ENCODE measurements around the gene SLC2A4RG.
A peak's percentile ranks its signal among the peaks of the same experiment; 100 is the strongest.

SLC2A4RG gene

GRCh38 chr20:63699466-63700198, 39.9 kb upstream of the SLC2A4RG start:
- no peak for DNase-seq

GRCh38 chr20:63700199-63701050, 39.2 kb upstream of the SLC2A4RG start:
- no peak for DNase-seq

GRCh38 chr20:63701051-63701328, 38.6 kb upstream of the SLC2A4RG start:
- DNase-seq: no peak

DNA sequence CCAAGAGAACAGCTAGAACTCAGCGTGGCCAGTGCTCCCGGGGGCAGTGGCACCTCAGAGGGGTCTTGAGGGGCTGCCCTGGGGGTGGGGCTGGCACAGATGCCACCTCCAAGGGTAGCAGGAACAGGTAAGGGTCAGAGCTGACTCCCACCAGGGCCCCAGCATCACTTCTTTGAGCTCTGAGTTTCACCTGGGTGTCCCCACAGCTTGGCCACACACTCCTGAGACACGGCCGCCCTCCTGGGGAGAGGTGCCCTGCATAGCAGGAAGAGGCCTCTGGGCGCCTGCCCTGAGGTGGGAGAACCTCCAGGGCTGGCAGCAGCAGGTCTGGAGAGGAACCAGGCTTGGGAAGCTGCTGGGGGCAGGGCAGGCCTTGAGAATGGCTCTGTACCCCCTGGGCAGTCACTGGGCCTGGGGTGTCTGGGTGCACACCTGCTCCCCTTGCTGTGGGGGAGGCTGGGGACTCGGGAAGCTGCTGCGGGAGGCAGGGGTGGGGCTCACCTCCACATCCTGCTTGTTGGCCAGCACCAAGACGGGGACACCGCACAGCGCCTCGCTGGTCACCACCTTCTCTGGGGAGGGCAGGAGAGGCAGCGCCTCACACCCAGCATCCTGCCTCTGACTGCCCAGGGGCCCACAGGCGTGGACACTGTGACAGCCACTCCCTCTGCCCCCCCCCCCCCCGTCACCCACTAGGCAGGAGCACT, 38.1 kb upstream of the SLC2A4RG start:
- no peak for DNase-seq

DNA sequence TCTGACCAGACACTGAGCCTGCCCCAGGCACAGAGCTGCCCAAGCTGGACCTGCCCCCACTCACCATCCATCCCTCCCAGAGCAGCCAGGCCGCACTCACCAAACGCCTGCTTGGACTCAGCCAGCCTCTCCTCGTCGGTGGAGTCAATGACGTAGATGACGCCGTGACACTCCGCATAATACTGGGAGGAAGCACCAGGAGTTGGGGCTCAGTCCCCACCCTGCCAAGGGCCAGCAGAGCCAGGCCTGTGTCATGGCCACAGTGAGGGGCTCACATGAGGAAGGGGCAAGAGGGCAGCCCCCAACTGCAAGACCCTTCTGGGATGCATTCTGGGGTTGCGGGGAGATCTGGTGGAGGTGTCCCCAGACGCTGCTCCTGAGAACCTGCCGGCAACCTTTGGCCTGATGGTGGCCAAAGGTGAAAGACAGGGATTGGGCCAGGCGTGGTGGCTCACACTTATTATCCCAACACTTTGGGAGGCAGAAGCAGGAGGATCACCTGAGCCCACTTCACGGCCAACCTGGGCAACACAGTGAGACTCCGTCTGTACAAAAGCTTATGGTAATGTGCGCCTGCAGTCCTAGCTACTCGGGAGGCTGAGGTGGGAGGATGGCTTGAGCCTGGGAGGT, 37.4 kb upstream of the SLC2A4RG start:
- no peak for DNase-seq

DNA sequence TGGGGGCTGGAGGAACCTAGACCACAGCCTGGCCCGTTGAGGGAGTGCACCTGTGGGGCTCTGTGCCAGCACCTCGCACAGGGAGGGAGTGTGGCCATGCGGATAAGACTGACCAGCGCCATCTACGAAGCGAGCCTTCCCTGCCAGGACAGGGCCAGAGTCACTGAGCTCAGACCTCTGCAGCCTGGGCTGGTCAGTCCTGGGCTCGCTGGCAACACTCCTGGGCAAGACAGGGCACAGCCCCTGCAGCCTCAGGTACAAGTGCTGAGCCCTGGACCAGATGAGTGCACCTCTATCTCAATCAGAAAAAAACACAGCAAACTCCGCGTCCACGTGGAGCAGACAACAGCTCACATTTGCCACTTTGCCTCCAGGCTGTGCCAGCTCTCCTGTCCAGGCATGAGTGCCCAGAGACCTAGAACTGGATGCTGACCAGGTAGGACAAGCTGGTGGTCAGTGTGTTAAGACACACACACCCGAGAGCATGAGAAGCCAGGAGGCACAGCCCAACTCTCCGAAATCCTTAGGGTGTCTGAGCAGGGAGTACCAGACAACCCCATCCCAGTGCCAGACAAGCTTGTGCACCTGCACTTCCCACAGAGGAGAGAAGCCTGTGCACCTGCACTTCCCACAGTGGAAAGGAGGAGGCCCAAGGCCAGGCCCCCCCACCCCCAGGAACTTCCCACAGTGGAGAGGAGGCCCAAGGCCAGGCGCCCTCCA, 36.7 kb upstream of the SLC2A4RG start:
- no peak for DNase-seq

GRCh38 chr20:63703471-63703975, 36.1 kb upstream of the SLC2A4RG start:
- DNase-seq: no peak

DNA sequence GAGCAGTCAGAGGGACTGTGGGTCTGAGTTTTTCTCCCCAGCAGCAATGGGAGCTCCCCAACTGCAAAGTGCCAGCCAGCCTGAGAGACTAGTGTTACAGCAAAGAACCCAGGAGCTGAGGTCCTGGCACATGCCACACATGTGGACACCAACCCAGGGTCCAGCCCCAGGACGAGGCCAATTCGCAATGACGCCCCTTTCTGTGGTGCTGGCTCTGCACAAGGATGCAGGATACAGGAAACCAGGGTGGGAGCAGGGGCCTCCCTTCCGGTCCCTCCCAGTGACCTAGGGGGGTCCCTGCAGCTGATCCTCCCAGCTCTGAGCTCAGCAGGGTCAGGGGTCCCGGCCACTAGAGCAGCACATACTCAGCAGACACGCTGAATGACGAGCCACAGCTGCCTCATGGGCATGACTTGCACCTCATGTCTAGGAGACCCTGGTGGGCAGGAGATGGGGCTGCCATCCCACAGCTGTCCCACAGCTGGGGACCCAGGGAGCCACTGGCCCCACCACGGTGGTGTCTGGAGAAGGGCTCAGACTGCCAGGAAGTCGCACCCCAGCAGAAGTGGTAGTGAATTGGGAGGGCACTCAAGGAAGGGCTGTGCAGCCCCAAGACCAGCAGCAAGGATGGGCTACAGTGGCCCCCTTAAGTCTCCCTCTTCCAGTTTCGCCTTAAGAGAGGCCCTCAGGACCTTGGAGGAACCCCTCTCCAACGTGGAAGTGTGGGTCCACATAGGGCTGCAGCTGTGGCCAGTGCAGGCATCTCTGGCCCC, 35.4 kb upstream of the SLC2A4RG start:
- no peak for DNase-seq

DNA sequence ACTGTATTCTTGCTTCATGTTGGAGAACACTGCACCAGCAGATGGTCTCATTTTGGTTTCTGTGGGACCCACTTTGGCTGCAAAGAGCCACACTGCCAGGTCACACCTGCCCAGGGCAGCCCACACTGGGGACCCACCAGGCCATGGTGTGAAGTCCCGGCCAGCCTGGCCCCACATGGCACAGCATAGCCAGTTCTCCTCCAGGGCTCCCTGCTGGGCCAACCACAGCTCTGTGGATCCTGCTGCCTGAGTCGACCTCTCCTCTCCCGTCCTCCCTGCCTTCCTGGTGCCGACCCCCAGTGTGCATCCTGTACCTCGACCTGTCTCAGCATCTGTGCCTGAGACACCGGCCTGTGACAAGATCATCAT, 34.8 kb upstream of the SLC2A4RG start:
- DNase-seq: no peak

DNA sequence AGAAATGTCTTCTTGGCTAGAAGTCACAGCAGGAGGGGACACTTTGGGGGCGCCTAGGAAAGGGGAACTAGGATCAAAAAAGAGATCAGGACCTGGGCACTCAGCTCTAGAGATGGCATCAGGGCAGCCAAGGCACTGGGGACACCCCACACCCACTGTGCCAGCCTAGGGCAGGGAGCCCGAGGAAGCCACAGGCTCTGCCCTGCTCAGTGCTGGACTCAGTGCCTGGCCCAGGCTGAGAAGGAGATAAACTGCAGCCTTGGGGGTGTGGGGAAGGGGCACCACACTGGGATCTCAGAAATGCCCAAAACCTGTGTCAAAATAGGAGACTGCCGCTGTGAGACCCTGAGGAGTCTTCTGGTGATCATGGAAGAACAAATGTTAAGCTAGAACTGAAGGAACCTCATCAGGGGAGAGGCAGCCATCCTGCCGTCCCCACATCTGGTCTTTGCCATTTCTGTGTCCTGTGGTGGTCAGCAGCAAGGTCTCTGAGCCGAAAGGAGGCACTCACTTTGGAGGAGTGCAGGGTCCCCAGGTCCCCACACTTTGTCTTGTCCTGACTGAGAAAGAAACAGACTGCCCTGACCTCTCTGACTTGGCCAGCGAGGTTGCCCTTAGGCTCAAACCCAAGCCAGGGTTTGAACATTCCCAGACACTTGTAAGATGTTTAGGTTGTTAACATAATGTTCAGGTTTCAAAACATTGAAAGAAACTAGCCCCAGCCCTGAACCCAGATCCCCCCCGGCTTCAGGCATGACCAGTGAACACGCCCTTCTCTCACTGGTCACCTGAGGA, 34.1 kb upstream of the SLC2A4RG start:
- DNase-seq: no peak

DNA sequence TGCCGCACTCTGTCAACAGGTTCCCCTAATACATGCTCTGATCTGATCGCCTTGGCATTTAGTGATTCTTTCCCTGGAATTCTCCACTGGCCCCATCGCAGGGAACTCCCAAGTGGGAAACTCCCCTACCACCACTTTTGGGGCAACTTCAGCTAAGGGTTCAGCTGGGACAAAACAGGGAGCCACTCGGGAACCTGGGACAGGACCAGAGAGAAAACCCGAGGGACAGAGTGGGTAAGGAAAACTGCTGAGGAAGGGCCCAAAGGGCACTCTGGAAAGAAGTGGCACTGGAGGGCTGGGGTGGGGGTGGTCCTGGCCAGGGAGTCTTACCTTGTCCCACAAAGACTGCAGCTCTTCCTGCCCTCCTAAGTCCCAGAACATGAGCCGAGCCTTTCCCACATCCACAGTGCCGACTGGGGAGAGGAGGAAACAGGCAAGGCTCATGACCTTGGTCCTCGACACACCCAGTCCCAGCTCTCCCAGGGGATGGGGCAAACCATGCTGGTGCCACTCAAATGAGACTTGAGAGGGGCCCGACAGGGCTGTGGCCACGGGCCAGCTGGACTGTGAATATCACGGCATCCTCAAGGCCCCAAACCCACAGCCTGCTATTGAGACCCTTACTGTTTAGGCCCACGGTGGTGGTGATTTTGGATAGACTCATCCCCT, 33.4 kb upstream of the SLC2A4RG start:
- no peak for DNase-seq

GRCh38 chr20:63706852-63707557, 32.6 kb upstream of the SLC2A4RG start:
- DNase-seq: peak; percentile 55 to 62

- peak; percentile 80 to 84 for DNase-seq
Observed at GRCh38 chr20:63707558-63708300, 31.8 kb upstream of the SLC2A4RG start, which contains the start of the genes ARFRP1 and ZGPAT. Gene ARFRP1 (minus strand): TSS chr20:63707976. CDS start chr20:63707091, 885 bp downstream. Gene ZGPAT (plus strand): TSS chr20:63708039. CDS start chr20:63708581, 542 bp downstream.

DNA sequence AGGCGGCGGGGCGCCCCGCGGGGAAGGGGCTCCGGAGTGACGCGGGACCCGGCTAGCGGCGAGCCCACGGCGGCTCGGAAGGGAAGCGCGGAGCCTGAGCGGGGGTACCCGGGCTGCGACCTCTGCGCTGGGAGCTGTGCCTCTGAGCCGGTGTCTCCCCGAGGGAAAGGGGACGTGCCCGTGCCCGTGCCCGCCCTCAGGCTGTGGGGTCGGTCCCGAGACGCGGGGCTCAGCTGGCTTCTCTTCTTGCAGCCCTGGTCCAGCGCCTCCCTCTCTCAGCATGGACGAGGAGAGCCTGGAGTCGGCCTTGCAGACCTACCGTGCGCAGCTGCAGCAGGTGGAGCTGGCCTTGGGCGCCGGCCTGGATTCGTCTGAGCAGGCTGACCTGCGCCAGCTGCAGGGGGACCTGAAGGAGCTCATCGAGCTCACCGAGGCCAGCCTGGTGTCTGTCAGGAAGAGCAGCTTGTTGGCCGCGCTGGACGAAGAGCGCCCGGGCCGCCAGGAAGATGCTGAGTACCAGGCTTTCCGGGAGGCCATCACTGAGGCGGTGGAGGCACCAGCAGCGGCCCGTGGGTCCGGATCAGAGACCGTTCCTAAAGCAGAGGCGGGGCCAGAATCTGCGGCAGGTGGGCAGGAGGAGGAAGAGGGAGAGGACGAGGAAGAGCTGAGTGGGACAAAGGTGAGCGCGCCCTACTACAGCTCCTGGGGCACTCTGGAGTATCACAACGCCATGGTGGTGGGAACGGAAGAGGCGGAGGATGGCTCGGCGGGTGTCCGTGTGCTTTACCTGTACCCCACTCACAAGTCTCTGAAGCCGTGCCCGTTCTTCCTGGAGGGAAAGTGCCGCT, 31.1 kb upstream of the SLC2A4RG start:
- DNase-seq: no peak

- DNase-seq: no peak
Observed at GRCh38 chr20:63709149-63709527, 30.4 kb upstream of the SLC2A4RG start.

- DNase-seq: no peak
Observed at GRCh38 chr20:63711085-63711645, 28.4 kb upstream of the SLC2A4RG start.

DNA sequence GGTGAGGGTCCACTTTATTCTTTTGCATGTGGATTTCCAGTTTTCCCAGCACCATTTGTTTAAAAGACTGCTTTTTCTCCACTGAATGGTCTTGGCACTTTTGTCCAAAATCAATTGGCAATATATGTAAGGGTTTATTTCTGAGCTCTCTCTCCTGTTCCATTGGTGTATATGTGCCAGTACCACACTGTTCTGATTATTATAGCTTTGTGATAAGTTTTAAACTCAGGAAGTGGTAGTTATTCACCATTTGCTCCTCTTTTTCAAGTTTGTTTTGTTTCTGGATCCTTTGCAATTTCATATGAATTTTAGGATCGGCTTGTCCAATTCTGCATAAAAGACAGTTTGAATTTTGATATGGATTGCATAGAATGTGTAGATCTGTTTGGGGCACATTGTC, 27.4 kb upstream of the SLC2A4RG start:
- no peak for DNase-seq

All from stimulated activated CD4-positive, alpha-beta T cell treated with anti-CD3 and anti-CD28 coated beads, Interleukin-2, amount 100 ng/mL, for 48 hours (primary cell).